NCI-H146 treated with DMSO at 0.1 percent for 48 hours (cell line): ENCODE measurements around the gene PIGK.
"Not testable (repeated sequence)": the region's sequence is repeated elsewhere in the genome, so short reads cannot be mapped to it uniquely, and the experiment has no call there.

Experiments used
- DNase-seq: peaks from one replicate; lab custom pipeline; 2025; ENCODE audit not compliant: unreplicated experiment; lab: John Stamatoyannopoulos, UW

Gene PIGK

GRCh38 chr1:77197351-77197750 lies 21.9 kb downstream of the PIGK start:
- DNase-seq, result no peak

GRCh38 chr1:77193951-77194350 lies 25.3 kb downstream of the PIGK start:
- no peak for DNase-seq

GRCh38 chr1:77188770-77189169 lies 30.5 kb downstream of the PIGK start:
- no peak for DNase-seq

GRCh38 chr1:77186907-77187306 lies 32.3 kb downstream of the PIGK start:
- not testable (repeated sequence) for DNase-seq

GRCh38 chr1:77182083-77182482 lies 37.1 kb downstream of the PIGK start:
- DNase-seq, result no peak

GRCh38 chr1:77179632-77180031 lies 39.6 kb downstream of the PIGK start:
- DNase-seq, result no peak

GRCh38 chr1:77175230-77175844 lies 43.9 kb downstream of the PIGK start:
- no peak for DNase-seq

- no peak for DNase-seq
Observed at GRCh38 chr1:77170687-77171086, 48.5 kb downstream of the PIGK start.

- DNase-seq, result no peak
Observed at GRCh38 chr1:77168358-77168757, 50.9 kb downstream of the PIGK start.

- no peak for DNase-seq
Observed at GRCh38 chr1:77164434-77164944, 54.7 kb downstream of the PIGK start.

- not testable (repeated sequence) for DNase-seq
Observed at GRCh38 chr1:77159706-77160105, 59.5 kb downstream of the PIGK start.

- no peak for DNase-seq
Observed at GRCh38 chr1:77156214-77156613, 63.0 kb downstream of the PIGK start.

GRCh38 chr1:77146270-77146669 lies 73.0 kb downstream of the PIGK start:
- no peak for DNase-seq

- no peak for DNase-seq
Observed at GRCh38 chr1:77143529-77144121, 75.6 kb downstream of the PIGK start.

GRCh38 chr1:77139389-77139788 lies 79.8 kb downstream of the PIGK start:
- DNase-seq, result no peak

GRCh38 chr1:77134359-77134758 lies 84.9 kb downstream of the PIGK start:
- DNase-seq, result no peak

- no peak for DNase-seq
Observed at GRCh38 chr1:77133731-77134358, 85.4 kb downstream of the PIGK start.

GRCh38 chr1:77126307-77126706 lies 92.9 kb downstream of the PIGK start:
- peak; percentile 66 for DNase-seq

- DNase-seq, result no peak
Observed at GRCh38 chr1:77121503-77121902, 97.7 kb downstream of the PIGK start.

GRCh38 chr1:77120950-77121349 lies 98.3 kb downstream of the PIGK start:
- DNase-seq, result no peak

- DNase-seq, result no peak
Observed at GRCh38 chr1:77118712-77119111, 100.5 kb downstream of the PIGK start.

- no peak for DNase-seq
Observed at GRCh38 chr1:77104672-77105071, 114.6 kb downstream of the PIGK start.
